D721Med (cell line): ENCODE data around the gene PLAAT1.

Experiments
- DNase-seq: peaks from one replicate; pipeline ENCODE4 v3.0.0; 2011; ENCODE audit warnings: low spot score; ENCODE audit not compliant: insufficient read length
- FAIRE-seq: peaks from 2 replicates; lab custom pipeline; 2011; peaks lifted over from hg19 to GRCh38; lab: Jason Lieb, UNC
- TF ChIP-seq, protein P1 (sequence below): IDR thresholded peaks from 2 replicates; pipeline ENCODE4 v1.5.1; 2012; ENCODE audit warnings: mild to moderate bottlenecking, control low read depth; ENCODE audit not compliant: insufficient read depth; ENCODE audit errors: missing control alignments

PLAAT1 gene

DNA sequence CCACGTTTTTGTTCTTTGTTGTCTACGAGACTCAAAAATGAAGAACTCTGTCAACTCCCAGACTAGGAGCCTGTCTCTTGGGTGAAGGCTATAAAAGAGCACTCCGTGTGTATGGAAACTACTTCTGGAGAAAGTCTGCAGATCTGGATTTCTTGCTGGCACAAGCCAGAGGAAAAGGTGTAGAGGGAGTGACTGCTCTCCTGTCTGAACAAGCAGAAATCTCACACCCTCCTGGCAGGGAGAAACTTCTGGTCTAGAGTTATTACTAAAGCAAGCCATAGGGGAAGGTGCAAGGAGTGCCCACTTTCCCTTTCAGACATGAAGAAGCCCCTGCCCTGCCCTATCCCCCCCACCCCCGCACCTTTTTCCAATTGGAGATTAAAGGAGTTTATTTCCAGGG lies 9.5 kb downstream of the PLAAT1 start:
- no peak for FAIRE-seq
- TF ChIP-seq, protein P1, sequence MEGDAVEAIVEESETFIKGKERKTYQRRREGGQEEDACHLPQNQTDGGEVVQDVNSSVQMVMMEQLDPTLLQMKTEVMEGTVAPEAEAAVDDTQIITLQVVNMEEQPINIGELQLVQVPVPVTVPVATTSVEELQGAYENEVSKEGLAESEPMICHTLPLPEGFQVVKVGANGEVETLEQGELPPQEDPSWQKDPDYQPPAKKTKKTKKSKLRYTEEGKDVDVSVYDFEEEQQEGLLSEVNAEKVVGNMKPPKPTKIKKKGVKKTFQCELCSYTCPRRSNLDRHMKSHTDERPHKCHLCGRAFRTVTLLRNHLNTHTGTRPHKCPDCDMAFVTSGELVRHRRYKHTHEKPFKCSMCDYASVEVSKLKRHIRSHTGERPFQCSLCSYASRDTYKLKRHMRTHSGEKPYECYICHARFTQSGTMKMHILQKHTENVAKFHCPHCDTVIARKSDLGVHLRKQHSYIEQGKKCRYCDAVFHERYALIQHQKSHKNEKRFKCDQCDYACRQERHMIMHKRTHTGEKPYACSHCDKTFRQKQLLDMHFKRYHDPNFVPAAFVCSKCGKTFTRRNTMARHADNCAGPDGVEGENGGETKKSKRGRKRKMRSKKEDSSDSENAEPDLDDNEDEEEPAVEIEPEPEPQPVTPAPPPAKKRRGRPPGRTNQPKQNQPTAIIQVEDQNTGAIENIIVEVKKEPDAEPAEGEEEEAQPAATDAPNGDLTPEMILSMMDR = no peak
- no peak for DNase-seq

DNA sequence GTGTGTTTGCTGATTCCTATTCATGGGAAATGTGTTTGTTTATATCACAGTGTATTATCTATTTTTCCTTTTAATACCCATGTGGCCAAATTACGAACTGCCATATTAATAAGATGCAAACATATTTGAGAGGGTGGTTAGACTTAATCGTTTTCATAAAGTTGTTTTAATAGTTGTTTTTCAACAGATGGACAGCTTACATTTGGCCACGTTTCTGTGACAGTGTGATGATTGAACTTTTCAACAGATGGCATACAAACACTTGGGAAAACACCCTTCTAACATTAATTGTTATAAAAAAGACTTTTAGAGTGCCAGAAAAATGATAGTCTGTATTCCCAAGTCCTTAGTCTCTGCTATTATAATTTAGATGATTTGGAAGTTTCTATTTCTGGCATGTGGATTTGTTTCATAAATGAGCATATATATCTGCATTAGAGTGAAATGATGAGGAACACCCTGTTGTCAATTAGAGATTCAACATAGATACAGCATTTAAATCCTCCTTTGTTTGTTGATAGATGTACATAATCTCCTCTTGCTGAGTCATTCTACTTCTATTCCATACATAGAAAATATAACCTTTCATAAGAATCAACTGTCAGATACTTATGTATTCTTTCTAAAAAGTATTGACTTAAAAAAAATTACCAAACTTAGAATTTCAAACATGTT lies 13.1 kb downstream of the PLAAT1 start:
- no peak for DNase-seq
- FAIRE-seq = no peak
- TF ChIP-seq, protein P1 = no peak

DNA sequence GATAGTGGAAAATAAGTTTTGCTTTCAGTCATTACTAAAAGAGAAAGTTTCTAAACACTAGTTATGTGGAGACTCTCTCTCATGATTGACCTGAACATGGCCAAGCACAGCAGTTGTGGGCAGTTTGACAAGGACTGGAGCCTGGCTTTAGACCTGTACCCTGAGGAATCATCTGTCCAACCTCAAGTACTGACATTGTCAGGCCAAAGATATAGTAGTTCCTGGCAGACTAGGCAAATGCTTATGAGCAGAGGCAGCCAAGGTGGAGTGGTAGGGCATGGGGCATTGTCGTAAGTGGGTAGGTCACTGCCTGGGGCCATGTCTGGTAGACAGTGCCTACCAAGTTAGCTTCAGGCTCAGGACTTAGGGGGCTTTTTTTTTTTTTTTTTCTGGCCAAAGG lies 20.9 kb downstream of the PLAAT1 start:
- no peak for FAIRE-seq
- TF ChIP-seq, protein P1 = no peak
- no peak for DNase-seq

DNA sequence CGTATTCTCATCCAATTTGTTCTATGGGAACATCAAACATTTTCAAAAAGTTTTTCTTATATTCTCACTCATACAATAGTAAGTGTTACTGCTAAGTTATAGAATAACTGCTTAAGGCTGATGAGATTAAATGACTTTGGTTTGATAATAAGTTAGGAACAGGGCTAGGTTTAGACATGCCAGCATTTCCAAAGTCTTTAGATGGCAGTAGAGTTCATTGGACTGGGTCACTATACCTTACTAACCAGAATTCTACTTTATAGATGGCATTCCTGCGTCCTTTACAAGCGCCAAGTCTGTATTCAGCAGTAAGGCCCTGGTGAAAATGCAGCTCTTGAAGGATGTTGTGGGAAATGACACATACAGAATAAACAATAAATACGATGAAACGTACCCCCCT lies 21.7 kb downstream of the PLAAT1 start:
- no peak for DNase-seq
- TF ChIP-seq, protein P1 = no peak
- FAIRE-seq = no peak

DNA sequence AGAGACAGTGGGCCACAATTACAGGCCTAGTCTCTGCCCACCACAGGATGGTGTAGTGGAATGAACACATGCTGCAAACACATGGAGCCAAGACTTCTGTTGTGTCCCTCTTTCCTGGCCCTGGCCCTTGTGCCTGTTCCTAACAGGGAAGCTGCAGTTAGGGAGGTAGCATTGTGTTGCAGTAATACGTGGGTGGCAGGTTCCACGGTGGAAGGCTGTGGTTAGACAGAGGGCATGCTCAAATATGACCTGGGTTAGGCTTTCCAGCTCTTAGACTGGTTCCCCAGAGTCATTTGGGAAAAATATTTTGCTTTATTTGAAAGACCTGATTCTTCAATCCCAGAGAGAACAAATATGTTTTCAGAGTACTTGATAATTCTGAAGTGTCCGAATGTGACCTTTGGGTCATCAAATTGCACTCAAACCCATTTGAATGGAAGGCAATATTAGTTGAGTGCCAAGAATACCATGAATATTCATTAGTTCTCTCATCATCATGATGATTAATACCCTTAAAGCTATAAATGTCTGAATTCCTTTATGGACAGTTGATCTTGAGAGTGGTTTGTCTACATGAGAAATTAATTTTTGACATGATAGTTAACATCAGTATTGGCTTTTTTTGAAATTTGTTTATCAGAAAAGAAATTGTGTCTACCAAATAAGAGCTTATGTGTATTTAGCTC lies 28.5 kb downstream of the PLAAT1 start:
- TF ChIP-seq, protein P1 = no peak
- no peak for DNase-seq
- FAIRE-seq = no peak

DNA sequence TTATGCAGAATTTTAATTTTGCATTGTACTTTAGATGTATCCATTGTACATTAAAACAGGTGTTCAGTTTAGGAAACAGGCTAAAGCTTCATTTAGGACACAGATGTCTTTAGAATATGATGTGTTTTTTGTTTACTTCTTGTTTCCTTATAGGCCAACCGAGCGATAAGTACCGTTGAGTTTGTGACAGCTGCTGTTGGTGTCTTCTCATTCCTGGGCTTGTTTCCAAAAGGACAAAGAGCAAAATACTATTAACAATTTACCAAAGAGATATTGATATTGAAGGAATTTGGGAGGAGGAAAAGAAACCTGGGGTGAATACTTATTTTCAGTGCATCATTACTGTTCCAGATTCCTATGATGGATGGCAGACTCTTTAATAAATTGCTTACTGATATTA lies 29.4 kb downstream of the PLAAT1 start:
- no peak for DNase-seq
- TF ChIP-seq, protein P1 = no peak
- FAIRE-seq = no peak
